GM21619 (cell line): Measurements from ENCODE around the gene NGEF.
"Not testable (repeated sequence)": the region's sequence is repeated elsewhere in the genome, so short reads cannot be mapped to it uniquely, and the experiment has no call there.

Experiments
- ATAC-seq: cut with Tn5 transposase; IDR thresholded peaks from one replicate; pipeline ENCODE4 v1.9.1; 2021; ENCODE audit not compliant: unreplicated experiment

NGEF gene

DNA sequence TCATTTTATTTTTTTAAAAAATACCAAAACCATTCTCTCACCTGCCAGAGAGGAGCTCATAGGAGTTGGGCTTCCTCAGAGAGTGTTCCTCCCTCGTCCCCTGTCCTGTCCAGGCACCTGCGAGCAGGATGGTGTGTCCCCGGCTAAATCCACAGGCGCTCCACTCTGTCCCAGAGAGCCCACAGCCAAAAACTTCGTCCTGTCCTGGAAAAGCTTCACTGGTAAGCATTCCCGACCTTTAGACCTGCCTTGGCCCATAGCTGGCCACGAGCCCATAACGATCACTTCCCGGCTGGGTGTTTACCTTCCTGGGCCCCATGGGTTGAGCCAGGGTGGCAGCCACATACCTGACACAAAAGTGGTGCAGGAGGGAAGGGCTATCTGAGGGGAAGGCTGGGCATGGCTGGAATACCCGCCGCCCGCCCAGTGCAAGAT lies at the start of gene NGEF:
Gene NGEF, minus strand, starts transcription at position 230 of the 435 bp plus-strand sequence. CDS start 38,366 bp downstream, outside the sequence.
- ATAC-seq: no peak

DNA sequence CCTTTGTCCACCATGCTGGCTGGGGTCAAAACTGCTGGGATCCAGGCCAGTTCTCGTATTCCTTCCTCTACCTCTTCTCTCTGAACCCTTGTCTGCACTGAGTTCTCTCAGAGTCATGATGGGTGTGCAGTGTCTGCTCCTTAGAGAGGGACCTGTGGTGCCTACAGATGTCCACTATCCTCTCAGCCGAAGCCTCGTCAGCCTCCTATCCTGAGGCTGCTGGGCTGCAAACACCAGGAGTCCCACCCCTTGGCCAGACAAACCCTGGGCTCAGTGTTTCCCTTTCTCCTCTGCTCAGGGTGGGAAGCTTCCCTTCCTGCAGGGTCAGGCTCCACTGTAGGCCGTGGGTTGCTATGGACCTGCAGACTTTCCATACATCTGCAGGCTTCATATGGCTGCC lies 49.4 kb upstream of the NGEF start:
- ATAC-seq: no peak

- peak; percentile 29 for ATAC-seq
Observed at GRCh38 chr2:233061591-233062450, 48.8 kb upstream of the NGEF start.

- ATAC-seq: peak; percentile 6
Observed at GRCh38 chr2:233060980-233061590, 48.0 kb upstream of the NGEF start.

- peak; percentile 0 for ATAC-seq
Observed at GRCh38 chr2:233060501-233060979, 47.5 kb upstream of the NGEF start.

DNA sequence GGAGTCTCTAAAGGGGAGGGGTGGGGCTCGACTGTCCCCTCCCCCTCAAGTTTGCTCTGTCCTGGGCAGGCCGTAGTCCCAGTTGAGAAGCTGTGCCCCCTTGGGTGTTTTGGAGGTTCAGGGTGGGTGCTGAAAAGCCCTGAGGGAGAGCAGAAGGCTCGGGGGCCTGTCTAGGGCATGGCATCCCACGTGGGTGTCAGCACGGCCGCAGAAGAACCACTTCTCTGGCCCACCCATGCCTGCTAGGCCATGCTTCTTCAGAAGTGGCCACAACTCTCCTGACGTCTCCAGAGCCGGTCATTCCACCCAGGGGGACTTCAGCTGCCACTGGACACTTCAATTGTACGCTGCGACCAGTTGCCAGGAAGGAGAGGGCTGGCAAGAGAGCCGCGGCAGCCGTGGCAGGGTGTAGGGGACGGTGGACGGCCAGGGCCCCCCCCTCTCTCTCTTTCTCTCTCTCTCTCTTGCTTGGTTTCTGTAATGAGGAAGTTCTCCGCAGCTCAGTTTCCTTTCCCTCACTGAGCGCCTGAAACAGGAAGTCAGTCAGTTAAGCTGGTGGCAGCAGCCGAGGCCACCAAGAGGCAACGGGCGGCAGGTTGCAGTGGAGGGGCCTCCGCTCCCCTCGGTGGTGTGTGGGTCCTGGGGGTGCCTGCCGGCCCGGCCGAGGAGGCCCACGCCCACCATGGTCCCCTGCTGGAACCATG lies 46.9 kb upstream of the NGEF start, which contains the start of gene INPP5D:
Gene INPP5D, plus strand, starts transcription at position 546 of the 704 bp plus-strand sequence. Its CDS starts 137 bp downstream, at position 683.
- ATAC-seq: peak; percentile 40

DNA sequence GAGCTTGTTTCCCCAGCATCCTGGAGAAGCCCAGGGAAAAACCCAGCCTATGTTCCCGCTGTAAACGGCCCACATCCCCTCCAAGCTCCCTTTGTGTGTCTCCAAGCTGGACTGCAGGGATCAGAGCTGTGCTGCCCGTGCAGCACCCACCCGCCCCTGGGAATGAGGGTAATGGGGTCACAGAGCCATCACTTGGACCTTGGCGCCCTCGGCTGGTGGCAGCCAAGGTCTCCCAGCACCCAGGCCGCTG lies 46.4 kb upstream of the NGEF start:
- no peak for ATAC-seq

- no peak for ATAC-seq
Observed at GRCh38 chr2:233058717-233059546, 45.9 kb upstream of the NGEF start.

DNA sequence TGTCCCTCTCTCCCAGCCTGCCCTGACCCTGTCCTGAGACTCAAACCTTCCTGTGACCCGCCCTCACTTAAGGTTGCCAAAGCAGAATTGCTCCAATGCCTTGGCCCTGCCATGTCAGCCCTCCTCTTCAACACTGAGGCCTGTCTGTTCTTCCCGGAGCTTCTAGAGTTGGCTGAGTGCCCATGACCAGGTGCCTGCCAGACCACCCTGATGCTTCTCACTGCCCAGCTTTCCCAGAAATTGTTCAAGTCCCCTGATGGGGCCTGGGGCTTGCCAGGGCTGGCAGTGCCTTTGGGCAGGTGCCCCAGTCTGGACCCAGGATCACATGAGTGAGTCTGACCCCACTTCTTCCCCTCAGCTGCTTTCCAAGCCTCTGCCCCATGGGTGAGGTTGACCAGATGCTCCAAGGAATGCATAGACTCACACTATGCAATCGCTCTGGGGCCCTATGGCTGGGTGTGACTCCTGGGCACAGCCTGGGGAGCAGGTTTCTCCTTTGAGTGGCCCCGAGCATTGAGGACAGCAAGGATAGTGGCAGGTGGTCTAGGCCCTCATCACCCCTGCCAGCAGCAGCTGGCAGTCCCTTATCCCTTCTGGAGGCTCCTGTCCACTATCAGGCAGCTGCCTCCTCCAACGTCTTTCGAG lies 44.0 kb upstream of the NGEF start:
- no peak for ATAC-seq

DNA sequence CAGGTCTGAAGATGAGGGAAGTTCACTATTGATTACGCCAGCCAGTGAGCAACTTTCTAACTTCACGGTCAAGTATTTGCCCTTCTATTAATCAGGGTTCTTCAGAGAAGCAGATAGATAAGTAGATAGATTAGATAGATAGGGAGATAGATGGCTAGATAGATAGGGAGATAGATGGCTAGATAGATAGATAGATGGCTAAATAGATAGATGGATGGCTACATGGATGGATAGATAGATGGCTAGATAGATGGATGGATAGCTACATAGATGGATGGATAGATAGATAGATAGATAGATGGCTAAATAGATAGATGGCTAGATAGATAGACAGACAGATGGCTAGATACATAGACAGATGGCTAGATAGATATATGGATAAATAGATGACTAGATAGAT lies 42.3 kb upstream of the NGEF start:
- no peak for ATAC-seq

GRCh38 chr2:233053928-233054784 lies 41.1 kb upstream of the NGEF start:
- ATAC-seq: peak; percentile 54

DNA sequence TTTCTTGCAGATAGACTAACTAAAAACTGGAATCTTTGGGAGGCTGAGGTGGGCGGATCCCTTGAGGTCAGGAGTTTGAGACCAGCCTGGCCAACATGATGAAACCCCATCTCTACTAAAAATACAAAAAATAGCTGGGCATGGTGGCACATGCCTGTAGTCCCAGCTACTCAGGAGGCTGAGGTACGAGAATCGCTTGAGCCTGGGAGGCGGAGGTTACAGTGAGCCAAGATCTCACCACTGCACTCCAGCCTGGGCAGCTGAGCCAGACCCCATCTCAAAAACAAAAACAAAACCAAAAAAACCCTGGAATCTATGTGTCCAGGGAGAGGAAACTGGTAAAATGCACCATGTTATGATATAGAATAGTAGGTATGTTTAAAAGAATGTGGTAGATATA lies 39.5 kb upstream of the NGEF start:
- not testable (repeated sequence) for ATAC-seq

- ATAC-seq: no peak
Observed at GRCh38 chr2:233051241-233052149, 38.4 kb upstream of the NGEF start.

- no peak for ATAC-seq
Observed at GRCh38 chr2:233049194-233049761, 36.2 kb upstream of the NGEF start.

DNA sequence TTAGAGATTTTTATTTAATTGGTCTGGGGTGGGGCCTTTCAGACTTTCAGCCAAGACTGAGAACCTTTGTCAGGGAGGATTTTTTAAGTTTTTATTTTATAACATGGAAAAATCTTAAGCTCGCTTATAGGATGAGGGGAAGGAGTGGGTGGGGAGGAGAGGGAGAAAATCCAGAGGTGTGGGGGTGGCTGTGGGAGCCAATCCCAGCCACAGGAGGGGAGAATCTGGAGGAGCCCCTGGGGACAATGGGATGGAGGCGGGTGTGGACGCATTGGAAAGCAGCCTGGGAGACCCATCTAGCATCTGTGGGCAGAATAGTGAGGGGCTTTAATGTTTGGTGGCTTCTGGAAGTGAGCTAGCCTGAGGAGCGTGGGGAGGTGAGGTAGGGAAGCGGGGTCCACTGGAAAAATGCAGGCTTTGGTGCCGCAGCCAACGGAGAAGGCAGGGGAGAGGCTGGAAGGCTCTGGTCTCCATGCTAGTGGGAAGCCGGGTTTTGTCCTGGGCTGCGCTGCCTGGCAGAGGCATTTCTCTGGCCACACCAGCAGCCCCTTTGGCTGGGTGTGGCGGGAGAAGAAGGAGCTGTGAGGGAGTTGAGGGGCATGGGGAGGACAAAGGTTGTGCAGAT lies 35.6 kb upstream of the NGEF start:
- no peak for ATAC-seq

DNA sequence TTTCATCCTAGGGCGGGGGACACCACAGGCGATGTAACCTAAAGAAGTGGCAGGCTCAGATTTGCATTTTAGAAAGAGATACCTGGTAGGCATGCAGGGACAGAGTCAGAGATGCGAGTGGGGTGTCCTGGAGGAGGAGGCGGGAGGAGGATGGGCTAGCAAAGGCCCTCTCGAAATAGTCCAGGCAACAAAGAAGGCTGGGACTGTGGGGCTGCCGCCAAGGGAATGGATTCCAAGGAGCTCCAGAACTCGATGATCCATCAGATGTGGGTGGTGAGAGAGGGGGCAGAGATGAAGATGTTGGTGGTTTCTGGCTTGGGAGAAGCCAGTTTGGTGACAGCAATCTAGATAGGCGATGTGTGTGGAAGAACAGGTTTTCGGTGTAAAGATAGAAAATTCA lies 34.6 kb upstream of the NGEF start:
- ATAC-seq: no peak

DNA sequence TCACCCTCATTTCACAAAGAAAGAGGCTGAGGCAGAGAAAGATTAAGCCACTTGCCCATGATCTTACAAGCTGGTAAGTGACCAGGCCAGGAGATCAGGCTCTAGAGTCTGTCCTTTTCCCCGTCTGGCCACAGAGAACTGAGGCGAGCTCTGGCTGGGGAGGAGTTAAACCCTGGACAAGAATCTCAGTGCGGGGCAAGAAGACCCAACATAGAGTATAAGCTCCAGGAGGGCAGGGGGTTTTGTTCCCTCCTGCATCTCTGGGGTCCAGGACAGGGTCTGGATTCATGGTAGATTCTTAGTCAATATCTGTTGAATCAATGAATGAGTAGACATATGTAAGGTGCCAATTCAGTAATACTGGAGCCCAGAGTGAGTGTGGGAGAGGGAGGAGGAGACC lies 34.1 kb upstream of the NGEF start:
- no peak for ATAC-seq
